ENCODE results near the gene MLPH.
"Not testable (repeated sequence)": the region's sequence is repeated elsewhere in the genome, so short reads cannot be mapped to it uniquely, and the experiment has no call there.

The MLPH gene

GRCh38 chr2:237591141-237591881 lies 104.3 kb downstream of the MLPH start:
- DNase-seq: no peak

GRCh38 chr2:237592425-237592980 lies 105.5 kb downstream of the MLPH start:
- DNase-seq: no peak

- DNase-seq: no peak
These were observed 106.0 kb downstream of the MLPH start for GRCh38 chr2:237593036-237593435.

GRCh38 chr2:237593596-237594320 lies 106.7 kb downstream of the MLPH start:
- DNase-seq: no peak

DNA sequence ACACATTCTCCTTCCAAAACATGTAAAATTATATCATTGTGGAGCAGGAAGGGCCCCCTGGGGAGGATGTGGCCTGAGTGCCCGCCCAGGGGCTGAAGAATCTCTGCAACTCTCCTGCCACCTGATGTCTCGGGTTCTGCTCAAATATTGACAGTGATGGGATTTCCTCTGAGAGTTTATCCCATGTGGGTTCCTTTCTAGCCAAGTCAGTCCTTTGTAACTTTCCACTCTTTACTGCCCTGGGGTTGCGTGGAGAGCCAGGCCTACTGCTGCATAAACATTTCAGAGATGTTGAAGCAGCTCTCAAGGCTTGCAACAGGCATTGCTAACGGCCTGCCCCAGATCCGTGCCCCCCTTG lies 107.4 kb downstream of the MLPH start:
- DNase-seq: no peak

- DNase-seq: not testable (repeated sequence)
These were observed 108.9 kb downstream of the MLPH start for GRCh38 chr2:237595829-237596519.

GRCh38 chr2:237596520-237597195 lies 109.6 kb downstream of the MLPH start:
- DNase-seq: no peak

DNA sequence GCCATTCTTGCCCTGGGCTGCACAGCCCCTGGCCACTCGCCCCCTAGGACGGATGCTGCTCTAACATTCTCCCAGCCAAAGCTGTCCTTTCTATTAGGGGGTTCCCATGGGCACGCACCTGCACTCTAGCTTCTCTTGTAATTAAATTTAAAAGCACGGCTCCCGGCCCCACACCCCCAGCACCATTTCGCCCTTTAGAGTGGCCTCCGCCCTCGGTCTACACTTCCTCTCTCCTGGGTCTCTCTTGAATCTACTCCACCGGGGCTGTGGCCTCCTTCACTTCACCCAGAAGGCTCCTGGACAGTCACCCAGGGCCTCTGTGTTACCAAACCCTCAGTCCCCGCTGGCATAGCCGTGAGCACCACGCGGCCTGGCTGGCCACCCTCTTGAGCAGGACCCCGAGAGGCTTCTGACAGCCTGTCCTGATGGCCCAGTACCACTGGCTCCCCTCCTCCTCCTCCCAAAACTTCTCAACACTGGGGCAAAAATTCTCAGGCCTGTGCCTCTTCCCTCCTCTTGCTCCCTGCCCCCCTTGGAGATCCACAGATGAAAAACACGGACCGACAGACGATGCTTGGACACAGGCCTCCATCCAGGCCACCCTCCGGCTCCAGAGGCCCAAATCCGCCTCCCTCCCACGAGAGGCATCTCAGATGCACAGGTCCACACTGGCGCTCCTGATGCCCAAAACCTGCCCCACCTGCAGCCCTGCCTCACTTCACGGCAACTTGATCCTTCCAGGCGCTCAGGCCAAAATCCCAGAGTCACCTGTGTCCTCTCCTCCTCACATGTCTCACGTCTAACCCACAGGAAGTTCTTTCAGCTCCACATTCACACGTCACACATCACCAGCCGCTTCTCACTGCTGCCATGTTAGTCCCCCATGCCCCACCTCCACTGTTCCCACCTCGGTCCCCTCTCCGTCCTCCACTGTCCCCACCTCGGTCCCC lies 110.4 kb downstream of the MLPH start:
- DNase-seq: no peak

DNA sequence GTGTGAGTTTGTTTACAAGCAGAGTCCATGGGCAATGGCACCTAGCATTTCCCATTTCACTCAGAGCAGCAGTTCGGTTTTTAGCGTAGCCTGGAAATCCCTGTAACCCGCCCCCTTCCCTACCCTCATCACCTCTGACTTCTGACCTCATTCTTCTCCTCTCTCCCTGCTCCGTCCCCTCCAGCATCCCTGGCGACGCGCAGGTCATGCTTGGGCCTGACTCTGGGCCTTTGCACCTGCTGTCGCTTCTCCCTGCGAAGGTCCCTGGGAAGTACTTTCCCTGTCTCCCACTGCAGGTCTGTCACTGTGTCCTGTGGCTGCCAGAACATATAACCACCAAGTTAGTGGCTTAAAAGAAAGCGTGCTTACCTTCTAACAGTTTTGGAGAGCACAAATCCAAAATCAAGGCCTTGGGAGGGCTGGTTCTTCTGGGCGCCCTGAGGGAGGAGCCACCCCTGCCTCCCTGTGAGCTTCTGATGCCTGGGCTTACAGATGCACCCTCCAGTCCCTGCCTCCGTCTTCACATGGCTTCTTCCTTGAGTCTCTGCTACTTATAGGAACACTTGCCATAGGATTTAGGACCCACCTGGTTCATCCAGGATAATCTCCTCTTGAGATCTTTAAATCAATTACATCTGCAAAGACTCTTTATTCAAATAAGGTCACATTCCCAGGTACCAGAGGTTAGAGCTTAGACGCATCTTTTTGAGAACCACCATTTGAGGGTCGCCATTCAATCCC lies 111.6 kb downstream of the MLPH start:
- no peak for DNase-seq

GRCh38 chr2:237599465-237600110 lies 112.5 kb downstream of the MLPH start:
- DNase-seq: no peak

DNA sequence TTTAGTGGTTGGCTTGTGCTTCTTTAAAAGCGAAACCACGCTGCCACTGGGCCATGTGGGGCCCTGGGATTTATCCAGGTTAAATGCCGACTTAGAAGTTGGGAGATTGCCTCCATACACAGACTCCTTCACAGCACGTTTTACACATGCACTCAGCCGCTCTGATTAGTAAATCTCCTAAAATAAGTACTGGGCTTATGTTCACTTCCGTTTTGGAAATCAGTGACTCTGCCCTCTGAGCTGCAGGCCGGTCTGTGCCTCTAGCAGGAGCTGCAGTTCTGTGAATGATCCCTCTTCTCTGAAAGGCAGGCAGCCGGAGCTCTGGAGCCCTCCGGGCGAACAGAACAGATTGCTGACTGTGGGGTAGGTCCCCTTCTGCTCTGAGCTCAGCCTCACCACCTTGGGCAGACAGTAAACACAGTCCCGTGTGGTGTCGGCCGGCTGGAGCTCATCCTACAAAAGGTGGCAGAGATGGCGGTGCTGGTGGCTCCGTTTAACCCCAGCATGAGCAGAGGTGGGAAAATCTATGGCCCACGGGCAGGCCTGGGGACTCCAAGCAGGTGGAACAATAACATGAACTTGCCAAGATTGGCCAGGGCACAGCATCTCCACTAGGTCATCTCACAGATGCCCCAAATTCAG lies 113.3 kb downstream of the MLPH start:
- DNase-seq: no peak

- DNase-seq: no peak
These were observed 114.5 kb downstream of the MLPH start for GRCh38 chr2:237601453-237602116.

DNA sequence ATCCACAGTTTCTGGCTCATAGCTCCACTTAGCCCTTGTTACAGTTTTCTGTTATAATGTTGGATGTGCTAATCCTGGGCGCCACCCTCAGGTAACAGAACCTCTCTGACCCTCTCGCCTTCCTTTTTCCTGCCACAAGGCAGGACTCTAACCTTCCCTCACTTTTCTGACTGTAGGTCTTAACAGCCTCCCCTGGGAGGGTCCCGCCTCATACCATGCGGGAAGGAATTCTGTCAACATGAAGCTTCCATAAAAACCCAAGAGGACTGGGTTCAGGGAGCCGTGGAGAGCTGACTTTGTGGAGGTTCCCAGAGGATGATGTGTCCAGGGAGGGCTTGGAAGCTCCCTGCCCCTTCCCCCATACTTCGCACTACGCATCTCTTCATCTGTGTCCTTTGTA lies 115.4 kb downstream of the MLPH start:
- DNase-seq: no peak

DNA sequence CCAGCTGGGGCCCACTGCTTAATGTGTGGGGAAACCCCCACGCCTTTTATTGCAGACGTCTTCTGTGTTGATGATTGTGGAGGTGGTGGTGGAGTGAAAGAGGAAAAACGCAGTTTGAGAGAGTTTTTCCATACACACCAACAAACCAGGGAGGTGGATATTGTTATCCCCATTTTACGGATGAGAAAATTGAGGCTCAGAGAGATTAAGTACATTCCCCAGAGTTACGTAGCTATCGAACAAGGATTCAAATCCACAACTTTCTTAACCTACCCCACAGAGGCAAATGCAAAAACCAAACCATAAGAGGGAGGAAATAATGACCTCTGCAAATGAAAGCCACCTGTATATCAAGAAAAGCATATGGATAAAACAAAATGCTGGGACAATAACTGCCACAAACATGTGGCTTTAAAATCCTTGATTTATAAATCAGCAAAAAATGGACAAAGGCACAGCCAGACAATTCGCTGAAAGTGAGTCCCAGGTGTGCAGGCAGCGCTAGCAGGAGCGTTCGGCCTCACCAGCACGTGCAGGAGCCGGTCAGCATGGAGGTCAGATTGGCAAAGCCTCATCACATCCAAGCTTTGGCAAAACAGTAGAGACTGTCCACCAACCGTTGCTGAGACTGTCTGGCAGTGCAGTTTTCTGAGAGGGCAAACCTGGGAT lies 116.1 kb downstream of the MLPH start:
- no peak for DNase-seq

DNA sequence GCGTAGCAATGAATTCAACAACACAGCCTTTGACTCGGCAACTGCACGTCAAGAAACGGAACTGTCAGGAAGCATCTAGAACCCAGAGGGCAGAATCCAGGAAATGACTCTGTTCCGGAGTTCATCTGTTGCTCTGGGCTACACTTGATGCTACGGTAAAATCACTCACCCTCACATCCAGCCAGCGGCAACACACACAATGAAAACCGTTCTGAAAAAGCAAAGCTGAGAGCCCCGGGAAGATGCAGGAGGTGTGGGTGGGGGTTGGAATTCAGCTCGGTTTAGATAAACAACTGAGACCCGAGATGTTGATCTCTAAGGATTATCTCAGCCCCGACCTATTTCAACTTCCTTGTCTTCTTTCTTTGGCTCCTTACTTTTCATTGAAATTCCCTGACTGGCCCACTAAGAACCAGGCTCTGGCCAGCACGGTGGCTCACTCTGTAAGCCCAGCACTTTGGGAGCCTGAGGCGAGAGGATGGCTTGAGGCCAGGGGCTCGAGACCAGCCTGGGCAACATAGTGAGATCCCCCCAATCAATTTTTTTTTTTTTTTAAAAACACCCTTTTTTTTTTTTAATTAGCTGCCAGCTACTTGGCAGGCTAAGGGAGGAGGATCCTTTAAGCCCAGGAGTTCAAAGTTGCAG lies 116.8 kb downstream of the MLPH start:
- peak; percentile 46 to 48 for DNase-seq

DNA sequence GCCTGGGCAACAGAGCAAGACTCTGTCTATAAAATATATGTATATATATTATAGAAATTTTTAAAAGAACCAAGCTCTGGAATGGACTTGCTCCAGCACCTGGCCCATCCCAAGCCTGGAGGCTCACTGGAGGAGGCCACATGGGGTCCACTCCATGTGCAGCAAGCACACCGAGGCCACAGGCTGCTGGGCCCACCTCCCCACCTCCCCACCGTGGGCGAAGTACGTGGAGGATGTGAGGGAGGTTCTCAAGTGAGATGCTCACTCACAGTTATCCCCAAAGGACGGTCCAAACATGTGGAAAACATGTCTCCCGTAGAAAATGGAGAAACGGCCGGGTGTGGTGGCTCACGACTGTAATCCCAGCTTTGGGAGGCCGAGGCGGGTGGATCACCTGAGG lies 117.3 kb downstream of the MLPH start:
- DNase-seq: no peak
